GM21786 (cell line): ENCODE results near the gene CSGALNACT2.

Experiments
- ATAC-seq: cut with Tn5 transposase; IDR thresholded peaks from one replicate; pipeline ENCODE4 v1.9.1; 2021; ENCODE audit not compliant: unreplicated experiment

The CSGALNACT2 gene

DNA sequence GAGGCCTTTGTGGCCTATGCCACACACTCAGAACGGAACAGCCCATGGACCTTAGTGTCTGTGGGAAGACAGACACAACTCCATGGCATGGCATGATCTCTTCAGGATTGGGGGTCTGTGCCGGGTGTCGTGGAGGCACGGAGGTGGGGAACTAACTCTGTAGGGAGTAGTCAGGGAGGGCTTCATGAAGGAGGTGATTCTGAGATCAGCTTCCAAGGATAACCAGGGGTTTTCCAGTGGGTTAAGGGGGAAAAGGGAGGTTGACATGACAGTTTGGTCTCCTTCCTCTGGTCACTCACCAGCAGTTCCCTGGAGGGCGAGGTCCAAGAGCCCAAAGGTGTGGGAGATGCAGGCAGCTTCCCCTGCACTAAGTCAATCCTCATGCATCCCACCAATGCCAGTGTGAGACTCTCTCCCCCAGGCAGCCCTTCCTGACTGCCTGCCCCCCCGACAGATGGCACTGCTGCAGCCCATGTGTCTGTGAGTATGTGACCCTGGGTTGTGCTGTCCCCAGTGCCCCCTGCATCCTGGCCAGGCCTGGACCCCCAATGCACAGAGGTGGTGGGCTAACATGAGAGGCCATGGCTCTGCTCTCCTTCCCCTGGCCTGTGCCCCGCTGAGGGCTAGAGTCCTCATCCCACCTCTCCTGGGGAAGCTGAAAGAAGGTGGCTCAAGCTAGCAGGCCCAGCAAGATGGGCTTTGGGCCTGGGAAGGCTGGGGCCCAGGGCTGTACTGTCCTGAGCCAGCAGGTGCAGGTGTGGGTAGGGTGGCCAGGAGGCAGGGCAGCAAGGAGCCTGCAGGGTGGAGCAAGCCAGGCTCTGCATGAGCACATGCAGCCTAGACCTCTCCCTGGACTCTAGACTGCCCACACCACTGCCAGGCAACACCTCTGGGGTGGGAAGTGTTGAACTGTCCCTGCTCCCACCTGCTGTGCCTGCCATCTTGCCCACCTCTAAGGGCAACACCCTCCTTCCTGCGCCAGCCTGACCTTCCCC, 88.9 kb downstream of the CSGALNACT2 start:
- no peak for ATAC-seq

- ATAC-seq: no peak
Measured at GRCh38 chr10:43227911-43228782, 89.9 kb downstream of the CSGALNACT2 start.

DNA sequence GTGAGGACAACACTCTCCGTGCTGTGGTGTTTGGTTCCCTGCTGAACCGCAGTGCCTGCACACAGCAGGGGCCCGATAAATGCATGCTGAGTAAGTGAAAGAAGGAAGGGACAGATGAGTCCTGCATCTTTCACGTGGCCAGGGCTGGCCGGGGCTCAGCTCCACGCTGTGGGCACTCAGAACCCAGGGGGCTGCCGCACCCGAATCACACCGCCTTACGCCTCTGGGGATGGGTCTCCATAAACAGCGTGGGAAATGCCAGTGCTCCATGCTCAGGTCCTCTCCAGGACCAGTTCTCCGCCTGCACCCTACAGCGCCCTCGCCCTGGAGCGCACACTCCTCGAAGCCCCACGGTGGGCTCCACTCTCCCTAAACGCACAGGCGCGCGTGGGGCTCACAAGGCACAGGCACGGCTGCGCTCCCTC, 90.5 kb downstream of the CSGALNACT2 start:
- no peak for ATAC-seq

GRCh38 chr10:43229208-43230061, 91.2 kb downstream of the CSGALNACT2 start:
- no peak for ATAC-seq

DNA sequence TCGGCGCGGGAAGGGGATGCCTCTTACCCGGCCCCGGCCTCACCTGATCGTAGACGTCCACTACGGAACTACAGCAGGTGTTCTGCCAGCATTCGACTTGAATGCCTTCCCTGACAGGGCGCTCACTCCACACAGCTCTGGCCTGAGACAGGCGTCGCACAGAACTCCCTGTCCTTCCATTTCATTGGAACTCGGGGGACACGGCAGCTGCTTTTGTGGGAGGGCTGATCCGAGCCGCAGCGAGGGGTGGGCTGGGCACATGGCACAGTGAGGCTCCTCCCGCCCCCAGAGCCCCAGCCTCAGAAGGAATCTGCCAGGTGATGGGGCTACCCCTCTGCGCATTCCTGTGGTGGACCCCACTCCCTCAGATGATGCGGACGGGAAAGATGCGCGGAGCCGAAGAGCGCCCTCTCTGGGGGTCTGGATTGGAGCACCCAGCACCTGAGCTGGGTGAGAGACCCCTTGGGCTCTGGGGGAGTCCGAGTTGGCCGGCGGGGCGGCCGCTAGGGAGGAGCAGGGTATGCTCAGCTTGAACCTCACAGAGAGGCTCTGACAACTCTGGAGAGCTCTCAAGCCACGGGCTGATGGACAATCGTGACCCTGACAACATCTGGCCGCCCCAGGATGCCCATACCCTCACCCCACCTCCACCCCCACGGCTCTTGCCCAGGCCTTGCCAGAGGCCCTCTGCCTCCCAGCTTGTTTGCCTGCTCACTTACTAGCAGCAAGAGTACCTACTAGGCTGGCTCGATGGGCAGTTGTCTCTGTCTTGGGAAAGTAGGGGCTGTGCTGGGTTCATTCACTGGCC, 92.1 kb downstream of the CSGALNACT2 start:
- ATAC-seq: no peak

DNA sequence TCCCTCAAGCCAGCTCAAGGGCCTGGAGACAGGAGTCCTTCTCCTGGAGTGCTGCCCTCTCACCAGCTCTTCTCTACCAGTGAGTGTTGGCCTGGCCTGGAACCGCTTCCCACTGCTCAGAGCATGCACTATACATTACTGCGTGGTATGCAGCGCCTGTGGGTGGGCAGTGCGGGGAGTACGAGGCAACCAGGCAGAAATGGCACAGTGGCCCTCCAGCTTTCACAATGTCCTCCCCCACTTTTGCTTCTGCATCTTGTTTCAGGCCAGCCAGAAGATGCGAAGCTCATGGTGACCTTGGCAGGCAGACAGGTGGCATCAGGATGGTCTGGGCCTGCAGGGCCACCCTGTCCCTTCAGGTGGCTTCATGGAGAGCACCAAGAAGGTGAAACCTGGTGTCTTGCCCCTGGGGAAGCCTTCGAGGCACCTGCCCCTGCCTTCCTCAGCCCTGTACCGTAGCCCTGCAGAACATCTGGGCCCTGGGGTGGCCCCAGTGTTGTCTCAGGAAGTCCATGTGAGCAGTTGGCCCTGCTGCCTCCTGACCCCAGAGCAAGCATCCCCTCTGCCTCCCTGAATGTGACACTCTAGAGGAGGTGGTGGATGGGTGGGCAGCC, 92.8 kb downstream of the CSGALNACT2 start:
- ATAC-seq: peak; percentile 5

DNA sequence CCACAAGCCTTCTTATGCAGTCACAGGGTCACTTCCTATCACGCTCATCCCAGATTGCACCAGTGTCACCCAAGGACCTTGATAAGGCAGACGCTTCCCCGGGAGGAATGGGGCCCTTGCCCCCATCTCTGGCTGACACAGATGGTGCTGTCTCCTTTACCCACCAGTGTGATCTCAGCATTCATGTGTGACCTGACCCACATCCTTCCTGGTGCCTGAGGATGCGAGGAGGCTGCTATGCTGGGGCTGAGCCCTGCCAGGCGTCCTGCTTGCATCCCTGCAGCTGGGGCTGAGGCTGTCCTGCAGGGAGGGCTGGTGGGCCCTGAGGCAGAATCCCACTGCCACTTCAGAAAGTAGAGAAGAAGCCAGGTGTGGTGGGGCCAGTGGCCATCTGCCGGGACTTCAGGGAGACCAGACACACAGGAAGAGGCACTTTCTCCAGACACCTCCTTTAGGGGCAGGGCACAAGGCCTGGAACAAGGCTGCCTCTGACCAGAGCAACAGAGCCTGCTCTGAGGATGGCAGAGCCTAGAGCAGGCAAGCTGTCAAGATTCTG, 93.4 kb downstream of the CSGALNACT2 start:
- ATAC-seq: peak; percentile 50

GRCh38 chr10:43233601-43234430, 95.6 kb downstream of the CSGALNACT2 start:
- ATAC-seq: no peak

DNA sequence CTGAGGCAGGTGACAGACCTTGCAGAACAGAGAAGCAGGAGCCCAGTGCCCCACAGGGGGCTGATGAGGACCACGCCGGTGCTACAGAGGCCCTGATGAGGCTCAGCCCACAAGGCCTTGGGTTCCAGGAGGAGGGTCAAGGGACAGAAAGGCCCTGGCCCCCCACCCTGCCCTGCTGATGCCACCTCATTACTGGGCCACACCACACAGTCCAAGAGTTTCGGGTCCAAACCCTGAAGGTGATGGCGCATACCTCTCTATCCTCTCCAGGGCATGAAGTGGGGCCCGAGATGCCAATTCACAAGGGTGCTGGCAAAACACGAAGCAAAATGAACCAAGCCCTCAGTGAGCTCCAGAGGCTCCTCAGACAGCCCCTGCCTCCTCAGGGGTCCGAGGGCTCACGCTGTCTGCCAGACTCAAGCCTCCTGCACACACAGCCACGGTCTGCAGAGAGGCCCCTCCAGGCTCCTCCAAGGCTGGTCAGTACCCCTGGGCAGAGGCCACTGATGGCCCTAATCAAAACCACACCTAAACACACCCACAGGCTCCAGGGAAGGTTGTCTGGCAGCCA, 96.3 kb downstream of the CSGALNACT2 start:
- no peak for ATAC-seq
